MM.1S (cell line): ENCODE data around the gene COPS7B.

ENCODE experiments used
- CTCF ChIP-seq: fragments of 300-600 bp; sonication (generic); IDR thresholded peaks from 2 replicates; pipeline ENCODE4 v1.5.1; 2016; ENCODE audit warnings: antibody characterized with exemption, low read length, mixed read lengths
- EZH2 ChIP-seq: fragments of 300-600 bp; sonication (generic); optimal IDR thresholded peaks from 2 replicates; pipeline ENCODE3; 2017; ENCODE audit warnings: low read depth, mild to moderate bottlenecking, antibody characterized with exemption, low read length, mixed read lengths
- EZH2phosphoT487 ChIP-seq: fragments of 300-600 bp; sonication (generic); IDR thresholded peaks from 2 replicates; pipeline ENCODE4 v1.6.1; 2018; ENCODE audit warnings: antibody characterized with exemption, low read length

GRCh38 chr2:231819447-231820042 lies 33.3 kb downstream of the COPS7B start:
- TF ChIP-seq CTCF (no peak), EZH2 (no peak), EZH2phosphoT487 (no peak)
